ENCODE measurements around the gene ABHD16B.

DNA sequence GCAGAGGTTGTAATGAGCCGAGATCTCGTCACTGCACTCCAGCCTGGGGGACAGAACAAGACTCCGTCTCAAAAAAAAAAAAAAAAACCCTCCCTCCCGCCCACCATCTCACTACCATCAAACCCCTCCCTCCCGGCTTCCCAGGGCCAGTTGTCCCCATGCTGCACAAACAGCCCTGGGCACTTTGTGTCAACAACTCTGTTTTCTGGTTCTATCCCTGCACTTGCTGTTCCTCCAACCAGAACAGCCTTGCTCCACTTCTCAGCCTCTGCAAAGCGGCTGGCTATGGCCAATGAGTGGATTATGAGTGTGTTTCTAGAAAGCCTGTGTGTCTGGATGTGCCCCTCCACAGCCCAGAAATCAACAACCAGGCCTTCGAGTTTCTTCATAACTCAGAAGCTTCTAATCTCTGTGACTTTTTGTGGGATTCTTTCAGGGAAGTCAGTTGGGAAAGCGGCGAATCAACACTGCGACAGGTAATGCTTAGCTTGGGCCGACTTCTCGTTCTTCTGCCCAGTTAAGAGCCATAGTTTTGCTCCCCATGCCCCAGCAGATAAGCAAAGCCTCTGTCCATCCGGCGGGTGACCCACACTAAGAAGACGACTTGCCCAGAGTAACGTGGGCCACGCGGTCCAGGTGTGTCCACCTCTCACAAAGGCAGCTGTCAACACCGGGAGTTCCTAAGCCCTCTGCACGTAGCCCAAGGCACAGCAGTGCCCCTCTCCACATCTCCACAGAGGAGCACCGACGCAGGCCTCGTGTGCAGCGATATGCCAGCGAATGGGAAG lies 35.8 kb upstream of the ABHD16B start:
- TF ChIP-seq SUZ12 (IDR thresholded peaks at IDR 0.05): no peak
- no peak for TF ChIP-seq NFRKB (IDR thresholded peaks at IDR 0.05)
- TF ChIP-seq CTBP1 (IDR thresholded peaks at IDR 0.05; ENCODE audit: borderline replicate concordance): no peak
- no peak for TF ChIP-seq ARNT (IDR thresholded peaks at IDR 0.05)
- no peak for TF ChIP-seq HDGF (IDR thresholded peaks at IDR 0.05; ENCODE audit: borderline replicate concordance)
